GM21576 (cell line): ENCODE data around the gene RRBP1.

Experiments
- ATAC-seq: cut with Tn5 transposase; IDR thresholded peaks from one replicate; pipeline ENCODE4 v1.9.1; 2021; ENCODE audit warnings: mild to moderate bottlenecking, moderate library complexity; ENCODE audit not compliant: unreplicated experiment

RRBP1 gene, protein sequence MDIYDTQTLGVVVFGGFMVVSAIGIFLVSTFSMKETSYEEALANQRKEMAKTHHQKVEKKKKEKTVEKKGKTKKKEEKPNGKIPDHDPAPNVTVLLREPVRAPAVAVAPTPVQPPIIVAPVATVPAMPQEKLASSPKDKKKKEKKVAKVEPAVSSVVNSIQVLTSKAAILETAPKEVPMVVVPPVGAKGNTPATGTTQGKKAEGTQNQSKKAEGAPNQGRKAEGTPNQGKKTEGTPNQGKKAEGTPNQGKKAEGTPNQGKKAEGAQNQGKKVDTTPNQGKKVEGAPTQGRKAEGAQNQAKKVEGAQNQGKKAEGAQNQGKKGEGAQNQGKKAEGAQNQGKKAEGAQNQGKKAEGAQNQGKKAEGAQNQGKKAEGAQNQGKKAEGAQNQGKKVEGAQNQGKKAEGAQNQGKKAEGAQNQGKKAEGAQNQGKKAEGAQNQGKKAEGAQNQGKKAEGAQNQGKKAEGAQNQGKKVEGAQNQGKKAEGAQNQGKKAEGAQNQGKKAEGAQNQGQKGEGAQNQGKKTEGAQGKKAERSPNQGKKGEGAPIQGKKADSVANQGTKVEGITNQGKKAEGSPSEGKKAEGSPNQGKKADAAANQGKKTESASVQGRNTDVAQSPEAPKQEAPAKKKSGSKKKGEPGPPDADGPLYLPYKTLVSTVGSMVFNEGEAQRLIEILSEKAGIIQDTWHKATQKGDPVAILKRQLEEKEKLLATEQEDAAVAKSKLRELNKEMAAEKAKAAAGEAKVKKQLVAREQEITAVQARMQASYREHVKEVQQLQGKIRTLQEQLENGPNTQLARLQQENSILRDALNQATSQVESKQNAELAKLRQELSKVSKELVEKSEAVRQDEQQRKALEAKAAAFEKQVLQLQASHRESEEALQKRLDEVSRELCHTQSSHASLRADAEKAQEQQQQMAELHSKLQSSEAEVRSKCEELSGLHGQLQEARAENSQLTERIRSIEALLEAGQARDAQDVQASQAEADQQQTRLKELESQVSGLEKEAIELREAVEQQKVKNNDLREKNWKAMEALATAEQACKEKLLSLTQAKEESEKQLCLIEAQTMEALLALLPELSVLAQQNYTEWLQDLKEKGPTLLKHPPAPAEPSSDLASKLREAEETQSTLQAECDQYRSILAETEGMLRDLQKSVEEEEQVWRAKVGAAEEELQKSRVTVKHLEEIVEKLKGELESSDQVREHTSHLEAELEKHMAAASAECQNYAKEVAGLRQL (N-terminal part only)

DNA sequence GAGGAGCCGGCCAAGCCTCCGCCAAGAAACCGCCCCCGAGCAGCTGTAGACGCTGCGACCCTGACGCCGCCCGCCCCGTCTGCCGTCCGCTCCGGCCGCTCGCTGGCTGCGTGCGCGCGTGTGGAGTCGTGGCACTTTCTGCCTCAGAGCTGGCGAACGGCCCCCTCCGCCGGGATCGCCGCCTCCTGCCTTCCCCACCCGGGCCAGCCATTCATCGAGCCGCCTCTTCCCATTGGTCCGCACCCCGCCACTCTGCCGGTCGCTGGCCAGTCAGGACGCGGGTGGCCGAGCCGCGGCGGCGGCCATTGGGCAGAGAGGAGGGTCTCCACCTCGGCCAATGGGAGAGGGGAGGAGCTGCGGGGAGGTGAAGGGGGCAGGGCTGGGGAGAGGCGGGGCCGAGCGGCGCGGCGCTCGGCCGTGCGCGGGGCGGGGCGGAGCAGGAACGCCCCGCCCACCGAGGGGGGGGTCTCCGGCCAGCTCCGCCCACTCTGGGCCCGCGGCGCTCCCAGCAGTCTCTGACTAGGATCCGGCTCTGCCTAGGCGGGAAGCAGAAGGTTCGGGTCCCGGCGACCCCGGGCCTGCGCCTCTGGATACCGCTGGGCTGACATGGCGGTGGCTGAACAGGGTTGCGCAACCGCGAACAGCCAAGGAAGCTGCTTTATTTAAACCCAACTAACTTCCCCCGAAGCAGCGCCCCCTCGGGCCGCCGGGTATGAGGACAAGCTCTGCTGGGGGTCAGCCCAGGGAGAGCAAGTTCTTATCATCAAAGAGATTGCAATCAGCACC lies at the start of gene RRBP1:
Gene RRBP1 (minus strand): TSS at position 140 of the 786 bp plus-strand sequence. CDS start 21,735 bp downstream, outside the sequence.
- ATAC-seq = peak; percentile 93

GRCh38 chr20:17731233-17731632 lies 49.2 kb upstream of the RRBP1 start:
- no peak for ATAC-seq

GRCh38 chr20:17730071-17730470 lies 48.0 kb upstream of the RRBP1 start:
- ATAC-seq = no peak

GRCh38 chr20:17728074-17728473 lies 46.0 kb upstream of the RRBP1 start:
- ATAC-seq = no peak

- ATAC-seq = no peak
Measured at GRCh38 chr20:17727351-17727750, 45.3 kb upstream of the RRBP1 start.

DNA sequence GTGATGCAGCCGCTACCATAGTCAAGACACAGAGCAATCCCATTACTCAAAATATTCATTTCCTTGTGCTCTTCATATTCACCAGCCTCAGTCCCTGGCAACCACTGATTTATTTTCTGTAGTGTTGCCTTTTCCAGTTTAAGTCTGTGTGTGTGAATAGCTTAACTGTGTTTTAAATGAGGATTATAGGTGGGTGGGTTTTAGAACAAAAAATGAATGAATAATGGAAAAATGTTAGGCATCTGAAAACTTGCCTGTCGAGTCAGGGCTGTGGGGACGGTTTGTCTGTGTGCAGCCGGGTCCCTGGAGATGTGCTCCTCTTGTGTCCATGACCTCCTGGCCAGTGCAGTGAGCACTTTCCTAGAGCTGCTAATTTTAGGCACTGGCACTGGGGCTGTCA lies 44.9 kb upstream of the RRBP1 start:
- ATAC-seq = no peak

DNA sequence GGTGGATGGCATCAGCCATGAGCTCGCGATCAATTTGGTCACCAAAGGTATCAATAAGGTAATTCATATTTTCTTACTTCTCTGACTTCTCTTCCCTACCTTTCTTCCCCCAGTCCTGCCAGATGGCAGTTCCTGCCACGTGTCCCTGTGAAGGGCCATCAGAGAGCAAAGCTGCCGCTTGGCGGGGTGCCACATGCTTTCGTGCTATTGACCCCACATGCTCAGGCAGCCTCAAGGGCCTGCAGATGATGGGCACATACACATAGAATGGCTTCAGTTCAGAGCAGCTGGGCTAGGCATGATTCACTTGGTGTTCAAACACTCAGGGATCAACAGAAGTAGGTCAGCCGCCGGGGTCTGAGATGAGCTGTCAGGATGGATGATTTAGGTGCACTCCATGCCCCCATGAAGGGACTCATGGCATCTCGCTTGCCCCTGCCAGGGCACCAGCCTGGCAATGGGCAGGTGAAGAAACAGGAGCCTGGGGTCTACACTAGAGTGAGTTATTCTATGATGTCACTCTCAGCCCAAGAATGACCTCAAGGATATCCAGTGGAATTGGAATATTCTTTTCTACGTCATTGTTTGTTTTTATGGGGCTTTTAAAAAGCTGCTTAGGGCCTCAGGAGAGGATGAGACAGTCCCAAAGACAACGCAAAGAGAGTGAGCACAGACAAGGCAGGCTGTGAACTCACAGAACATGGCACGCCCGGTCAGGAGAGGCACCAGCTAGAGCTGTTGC lies 43.2 kb upstream of the RRBP1 start:
- ATAC-seq = no peak

DNA sequence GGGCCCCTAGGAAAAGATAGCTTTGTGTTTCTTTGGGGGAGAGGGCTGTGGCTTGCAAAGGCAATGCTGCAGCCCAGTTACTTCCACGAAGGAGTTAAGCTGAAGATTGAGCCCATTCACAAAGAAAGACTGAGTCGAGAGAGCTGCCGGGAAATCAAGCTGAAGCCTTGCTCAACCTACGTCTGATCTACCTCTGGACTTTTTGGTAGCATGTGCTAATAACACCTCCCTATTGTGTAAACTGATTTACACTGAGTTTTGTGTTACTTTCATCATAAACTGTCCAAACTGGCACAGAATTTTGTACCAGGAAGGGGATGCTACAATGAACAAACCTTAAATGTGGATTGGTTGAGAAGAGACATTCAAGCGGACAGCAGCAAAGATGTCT lies 41.3 kb upstream of the RRBP1 start:
- ATAC-seq = no peak

DNA sequence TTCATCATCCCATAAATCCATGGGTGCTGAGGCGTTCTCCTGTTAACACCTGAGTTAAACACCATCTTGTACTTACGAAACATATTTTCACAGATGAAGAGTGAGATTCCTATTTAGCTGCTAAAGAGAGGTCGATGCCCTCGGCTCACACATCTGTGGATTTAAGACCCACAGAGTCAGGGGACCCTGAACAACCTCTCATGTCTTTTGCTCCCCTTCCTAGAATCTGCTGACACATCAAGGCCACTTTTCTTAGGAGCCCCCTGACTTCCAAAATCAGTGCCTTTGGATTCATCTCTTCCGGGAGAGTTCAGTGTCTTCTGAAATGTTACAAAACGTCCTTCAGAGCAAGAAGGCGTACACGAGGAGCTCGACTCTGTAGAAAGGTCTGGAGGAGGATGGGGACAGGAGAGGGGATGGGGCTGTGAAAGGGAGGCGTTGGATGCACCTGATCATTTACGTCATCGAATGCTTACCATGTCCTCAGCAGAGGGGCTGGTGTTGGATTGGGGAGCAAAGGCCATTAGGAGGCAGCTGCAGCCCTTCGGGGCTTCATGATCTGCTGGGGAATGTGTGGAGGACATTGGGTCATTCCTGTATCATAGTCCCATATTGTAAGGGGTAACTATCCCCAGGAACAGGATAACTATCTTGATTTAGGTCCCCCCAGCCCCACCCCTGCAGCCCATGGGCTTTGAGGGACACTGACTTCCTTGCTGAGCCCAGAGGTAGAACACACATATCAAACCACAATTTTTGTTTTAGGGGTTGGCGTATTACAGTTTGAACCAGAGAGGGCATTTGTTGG lies 40.7 kb upstream of the RRBP1 start:
- ATAC-seq = no peak

DNA sequence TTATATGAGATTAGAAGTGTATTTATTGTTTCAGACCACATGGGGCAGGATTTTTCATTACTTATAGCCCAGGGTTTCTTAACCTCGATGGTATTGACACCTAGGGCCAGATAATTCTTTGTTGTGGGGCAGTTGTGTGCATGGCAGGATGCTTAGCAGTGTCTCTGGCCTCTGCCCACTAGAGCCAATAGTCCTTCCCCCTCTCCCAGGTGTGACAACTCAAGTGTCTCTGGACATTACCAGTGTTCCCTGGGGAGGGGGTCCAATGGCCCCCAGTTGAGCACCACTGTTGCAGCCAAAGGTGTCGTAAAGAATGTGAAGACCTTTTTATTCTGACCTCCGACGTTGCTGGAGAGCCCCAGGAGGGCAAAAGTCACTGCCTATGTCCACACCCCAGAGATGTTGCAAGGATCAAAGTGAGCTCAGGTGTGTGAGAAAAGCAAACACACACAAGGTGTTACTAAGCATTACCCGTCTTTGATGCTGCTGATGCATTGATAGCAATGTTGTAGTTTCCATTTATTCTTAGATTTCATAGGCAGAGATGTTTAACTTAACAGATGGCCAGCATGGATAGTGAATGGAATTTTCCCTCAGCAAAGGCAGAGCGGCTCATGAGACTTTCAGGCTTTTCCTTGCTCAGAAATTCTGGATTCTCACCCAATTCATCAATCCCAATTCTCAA lies 39.9 kb upstream of the RRBP1 start:
- ATAC-seq = no peak

GRCh38 chr20:17720755-17721154 lies 38.7 kb upstream of the RRBP1 start:
- ATAC-seq = no peak

DNA sequence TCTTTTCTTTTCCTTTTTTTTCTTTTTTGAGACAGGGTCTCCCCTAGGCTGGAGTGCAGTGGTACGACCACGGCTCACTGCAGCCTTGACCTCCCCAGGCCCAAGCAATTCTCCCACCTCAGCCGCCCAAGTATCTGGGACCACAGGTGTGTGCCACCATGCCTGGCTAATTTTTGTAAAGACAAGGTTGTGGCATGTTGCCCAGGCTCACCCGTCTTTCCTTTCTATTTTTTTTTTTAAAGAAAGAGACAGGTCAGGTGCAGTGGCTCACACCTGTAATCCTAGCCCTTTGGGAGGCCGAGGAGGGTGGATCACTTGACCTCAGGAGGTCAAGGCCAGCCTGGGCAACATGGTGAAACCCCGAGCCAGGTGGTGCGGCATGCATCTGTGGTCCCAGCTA lies 34.3 kb upstream of the RRBP1 start:
- no peak for ATAC-seq

GRCh38 chr20:17715075-17715474 lies 33.0 kb upstream of the RRBP1 start:
- ATAC-seq = no peak

DNA sequence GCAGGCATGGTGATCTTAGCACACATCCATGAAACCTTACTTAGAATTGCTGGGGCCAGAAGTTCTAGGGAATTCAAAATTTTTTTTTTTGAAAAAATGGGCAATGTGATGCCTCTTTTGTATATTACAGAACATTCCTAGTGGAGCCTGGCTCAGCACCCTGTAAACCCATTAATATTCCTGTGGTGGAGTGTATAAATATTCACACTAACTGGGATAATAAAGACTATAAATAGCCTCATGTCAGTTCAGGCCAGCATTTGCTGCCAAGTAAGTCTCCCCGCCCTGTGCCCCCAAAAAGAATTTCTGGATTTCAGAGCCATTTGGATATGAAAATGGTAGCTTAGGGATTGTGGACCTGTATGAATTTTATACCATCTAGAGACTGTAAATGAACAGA lies 32.6 kb upstream of the RRBP1 start:
- ATAC-seq = no peak

GRCh38 chr20:17712708-17713107 lies 30.7 kb upstream of the RRBP1 start:
- ATAC-seq = no peak

DNA sequence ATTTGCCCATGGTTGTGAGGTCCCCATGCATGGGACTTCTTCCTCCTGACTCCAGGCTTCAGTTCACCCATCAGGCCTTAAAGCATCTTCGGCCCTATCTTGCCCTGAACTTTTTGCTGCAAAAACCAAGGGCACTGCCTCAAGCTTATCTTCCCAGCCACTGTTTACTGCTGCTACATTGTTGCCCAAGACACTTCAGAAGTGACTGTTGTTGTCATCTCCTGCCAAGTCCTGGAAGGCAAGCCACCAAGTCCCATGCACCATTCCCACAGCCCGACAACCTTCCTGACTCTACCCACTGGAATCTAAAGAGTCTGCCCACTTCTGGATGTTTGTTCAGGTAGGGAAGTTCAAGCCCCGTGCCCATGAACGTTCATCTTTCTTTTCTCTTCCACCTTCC lies 30.2 kb upstream of the RRBP1 start:
- ATAC-seq = no peak

DNA sequence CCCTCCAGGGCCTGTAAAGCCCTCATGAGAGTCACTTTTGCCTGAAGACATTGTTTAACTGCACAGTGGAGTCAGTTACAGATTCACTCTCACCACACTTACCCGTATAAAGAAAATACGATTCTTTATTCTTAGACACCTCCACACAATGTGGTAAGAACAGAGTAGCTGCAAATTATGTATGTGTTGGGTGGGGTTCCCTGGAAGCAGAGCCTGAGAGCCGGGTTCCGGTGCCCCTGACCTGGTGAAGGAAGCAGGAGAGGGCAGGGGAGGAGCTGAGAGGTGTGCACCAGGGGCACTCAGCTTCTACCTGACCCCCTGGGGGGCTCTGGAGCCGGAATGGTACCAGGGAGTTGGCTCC lies 29.2 kb upstream of the RRBP1 start:
- ATAC-seq = no peak
